ENCODE results near the gene RHOD. TPM values are rescaled to one million over a fixed set of nuclear protein-coding genes. Genes with fewer than 3 reads are reported as not detected.

RHOD gene
- total RNA-seq, 1 experiment from 2014 or later, result 190 TPM

DNA sequence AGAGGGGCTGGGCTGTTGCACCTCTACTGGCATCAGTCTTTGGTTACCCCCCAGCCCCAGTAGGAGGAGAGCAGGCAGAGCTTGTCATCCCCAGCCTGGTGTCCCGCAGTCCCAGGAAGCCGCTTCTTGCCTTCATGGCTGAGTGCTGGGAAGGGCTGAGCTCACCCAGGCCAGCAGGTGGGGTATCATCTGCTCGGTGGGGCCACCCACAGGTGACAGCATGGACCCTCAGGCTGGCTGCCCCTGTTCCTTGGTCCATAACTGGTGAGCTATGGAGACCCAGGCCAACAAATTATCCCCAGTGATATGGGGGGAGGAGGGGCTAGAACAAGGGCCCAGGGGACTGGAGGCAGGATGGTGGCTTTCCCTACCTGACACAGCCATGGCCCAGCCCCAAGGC is 6.5 kb upstream of the RHOD start:
- intact Hi-C loops (cut with micrococcal nuclease), result loop anchor here (10.0 kb wide), 1 partner anchor 195 kb away; the partner anchor contains the start of gene LRFN4
- TF ChIP-seq, protein P1, sequence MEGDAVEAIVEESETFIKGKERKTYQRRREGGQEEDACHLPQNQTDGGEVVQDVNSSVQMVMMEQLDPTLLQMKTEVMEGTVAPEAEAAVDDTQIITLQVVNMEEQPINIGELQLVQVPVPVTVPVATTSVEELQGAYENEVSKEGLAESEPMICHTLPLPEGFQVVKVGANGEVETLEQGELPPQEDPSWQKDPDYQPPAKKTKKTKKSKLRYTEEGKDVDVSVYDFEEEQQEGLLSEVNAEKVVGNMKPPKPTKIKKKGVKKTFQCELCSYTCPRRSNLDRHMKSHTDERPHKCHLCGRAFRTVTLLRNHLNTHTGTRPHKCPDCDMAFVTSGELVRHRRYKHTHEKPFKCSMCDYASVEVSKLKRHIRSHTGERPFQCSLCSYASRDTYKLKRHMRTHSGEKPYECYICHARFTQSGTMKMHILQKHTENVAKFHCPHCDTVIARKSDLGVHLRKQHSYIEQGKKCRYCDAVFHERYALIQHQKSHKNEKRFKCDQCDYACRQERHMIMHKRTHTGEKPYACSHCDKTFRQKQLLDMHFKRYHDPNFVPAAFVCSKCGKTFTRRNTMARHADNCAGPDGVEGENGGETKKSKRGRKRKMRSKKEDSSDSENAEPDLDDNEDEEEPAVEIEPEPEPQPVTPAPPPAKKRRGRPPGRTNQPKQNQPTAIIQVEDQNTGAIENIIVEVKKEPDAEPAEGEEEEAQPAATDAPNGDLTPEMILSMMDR (IDR thresholded peaks at IDR 0.05; ENCODE audit: unreplicated experiment), result no peak
- BruUV-seq (replicated peaks), result no TSS peak
- ChIA-PET POLR2A (interaction anchor here (0.7 kb wide), 1 partner anchor 154 kb away, joined by 3 read pairs; no protein-coding TSS in a partner anchor), CTCF (no interaction called here)
- Mint-ChIP-seq H3K4me3 (ENCODE audit: unreplicated experiment) (no peak overlapping the region), H3K9me3 (ENCODE audit: unreplicated experiment) (no peaks in the 10 kb centered on the region), H3K27ac (ENCODE audit: low read depth, unreplicated experiment) (no peak overlapping the region), H3K36me3 (ENCODE audit: insufficient read depth, unreplicated experiment) (no peaks in the 10 kb centered on the region), H3K27me3 (ENCODE audit: insufficient read depth, unreplicated experiment) (no peaks in the 10 kb centered on the region), H3K4me1 (ENCODE audit: insufficient read depth, unreplicated experiment) (peaks cover 14% of the 10 kb centered on the region)
- DNase-seq (ENCODE audit: unreplicated experiment), result no peak

DNA sequence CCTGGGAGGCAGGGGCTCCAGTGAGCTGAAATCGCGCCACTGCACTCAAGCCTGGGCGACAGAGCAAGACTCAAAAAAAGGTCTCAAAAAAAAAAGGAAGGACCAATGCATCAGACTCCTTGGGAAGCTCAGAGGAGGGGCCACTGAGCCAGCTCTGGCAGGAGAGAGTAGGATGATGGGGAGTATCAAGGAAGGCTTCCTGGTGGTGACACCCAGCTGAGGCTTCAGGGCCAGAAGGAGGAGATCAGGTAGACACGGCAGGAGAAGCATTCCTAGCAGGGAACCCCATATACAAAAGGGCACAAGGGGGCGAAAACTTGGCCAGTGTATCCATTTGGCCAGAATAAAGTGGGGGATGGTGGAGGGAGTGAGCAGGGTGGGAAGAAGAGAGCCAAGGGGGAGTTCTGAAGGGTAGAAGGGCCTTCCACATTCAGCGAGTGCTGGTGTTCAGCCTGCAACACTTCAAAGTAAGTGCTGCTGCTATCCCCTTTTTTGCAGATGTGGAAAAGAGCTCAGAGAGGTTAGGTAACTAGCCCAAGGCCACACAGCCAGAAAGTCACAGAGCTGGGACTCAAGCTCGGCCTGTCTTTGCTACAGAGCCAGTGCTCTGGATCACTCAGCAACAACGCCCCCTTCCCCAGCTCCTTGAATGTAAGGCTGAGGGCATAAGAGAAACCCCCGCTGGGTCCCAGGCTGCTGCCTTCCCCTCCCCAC is 5.3 kb upstream of the RHOD start:
- no peak for DNase-seq (ENCODE audit: unreplicated experiment)
- intact Hi-C loops (cut with micrococcal nuclease), result loop anchor here (10.0 kb wide), 1 partner anchor 197 kb away; the partner anchor contains the start of gene LRFN4
- CTCF ChIA-PET, result interaction anchor here (0.7 to 3.4 kb wide), 6 partner anchors 11 to 212 kb away, joined by 3 to 14 read pairs (median 3); no protein-coding TSS in a partner anchor
- Mint-ChIP-seq H3K9me3 (ENCODE audit: unreplicated experiment) (no peaks in the 10 kb centered on the region), H3K27me3 (ENCODE audit: insufficient read depth, unreplicated experiment) (no peaks in the 10 kb centered on the region), H3K4me1 (ENCODE audit: insufficient read depth, unreplicated experiment) (peaks cover 20% of the 10 kb centered on the region), H3K4me3 (ENCODE audit: unreplicated experiment) (no peak overlapping the region), H3K36me3 (ENCODE audit: insufficient read depth, unreplicated experiment) (no peaks in the 10 kb centered on the region), H3K27ac (ENCODE audit: low read depth, unreplicated experiment) (no peak overlapping the region)
- no TSS peak for BruUV-seq (replicated peaks)
- TF ChIP-seq, protein P1 (IDR thresholded peaks at IDR 0.05; ENCODE audit: unreplicated experiment), result no peak
- POLR2A ChIA-PET, result interaction anchor here (0.6 kb wide), 1 partner anchor 71 kb away, joined by 3 read pairs; no protein-coding TSS in a partner anchor

DNA sequence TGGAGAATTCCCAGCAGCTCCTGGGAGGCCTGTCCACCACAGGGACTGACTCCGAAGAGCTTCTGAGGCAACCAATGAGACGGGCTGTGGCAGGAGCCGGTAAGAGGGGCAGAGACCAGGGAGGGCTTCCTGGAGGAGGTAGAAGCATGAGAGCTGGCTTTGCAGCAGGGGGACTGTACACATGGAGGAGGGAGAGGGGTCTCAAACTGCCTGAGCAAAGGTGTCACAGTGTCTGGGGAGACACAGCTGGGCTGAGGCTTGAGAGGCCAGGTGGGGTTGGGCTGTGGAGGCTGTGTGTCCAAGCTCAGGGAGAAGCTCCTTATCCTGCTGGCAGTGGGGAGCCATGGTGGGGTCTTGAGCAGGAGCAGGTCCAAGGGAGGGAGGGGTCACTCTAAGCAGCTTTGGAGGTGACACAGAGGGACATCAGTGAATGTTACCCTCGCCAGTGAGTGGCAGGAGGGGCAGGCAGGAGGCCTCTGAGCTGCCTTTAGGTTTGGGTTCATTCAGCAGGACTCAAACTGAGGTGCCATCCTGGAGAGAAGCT is 4.6 kb upstream of the RHOD start:
- no peak overlapping the region for H3K4me3 Mint-ChIP-seq (ENCODE audit: unreplicated experiment)
- no peak for DNase-seq (ENCODE audit: unreplicated experiment)
- CTCF ChIA-PET, result interaction anchor here (0.7 to 3.4 kb wide), 8 partner anchors 10 to 211 kb away, joined by 3 to 14 read pairs (median 4); no protein-coding TSS in a partner anchor
- peaks cover 20% of the 10 kb centered on the region for H3K4me1 Mint-ChIP-seq (ENCODE audit: insufficient read depth, unreplicated experiment)
- TF ChIP-seq, protein P1 (IDR thresholded peaks at IDR 0.05; ENCODE audit: unreplicated experiment), result no peak
- H3K27me3 Mint-ChIP-seq (ENCODE audit: insufficient read depth, unreplicated experiment), result no peaks in the 10 kb centered on the region
- intact Hi-C loops (cut with micrococcal nuclease), result loop anchor here (2.0 to 10.0 kb wide), 2 partner anchors 197 to 331 kb away; partner anchors contain the start of gene LRFN4
- no peaks in the 10 kb centered on the region for H3K9me3 Mint-ChIP-seq (ENCODE audit: unreplicated experiment)
- POLR2A ChIA-PET, result no interaction called here
- no peak overlapping the region for H3K27ac Mint-ChIP-seq (ENCODE audit: low read depth, unreplicated experiment)
- no TSS peak for BruUV-seq (replicated peaks)
- H3K36me3 Mint-ChIP-seq (ENCODE audit: insufficient read depth, unreplicated experiment), result no peaks in the 10 kb centered on the region

DNA sequence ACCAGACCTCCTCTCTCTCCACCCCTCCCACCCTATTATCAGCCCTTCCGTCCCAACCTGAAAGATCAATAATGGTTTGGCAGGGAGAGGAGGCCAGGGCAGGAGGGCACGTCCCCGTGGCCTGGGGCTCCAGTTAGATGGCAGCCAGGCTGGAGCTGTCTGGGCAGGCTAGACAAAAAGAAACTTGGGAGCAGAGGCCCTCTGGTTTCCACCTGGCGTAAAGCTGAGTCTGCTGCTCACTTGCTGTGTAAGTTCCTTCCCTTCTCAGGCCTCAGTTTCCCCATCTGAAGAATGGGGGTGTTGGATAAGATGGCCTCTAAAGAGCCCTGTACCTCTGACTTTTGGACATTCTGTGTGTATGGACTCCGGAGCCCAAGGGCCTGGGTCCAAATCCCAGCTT is 3.8 kb upstream of the RHOD start:
- CTCF ChIA-PET, result interaction anchor here (0.5 to 4.2 kb wide), 18 partner anchors 9 to 328 kb away, joined by 3 to 30 read pairs (median 4); no protein-coding TSS in a partner anchor
- POLR2A ChIA-PET, result interaction anchor here (0.9 to 6.7 kb wide), 4 partner anchors 10 to 209 kb away, joined by 3 to 52 read pairs (median 5); partner anchors contain the start of gene KDM2A
- intact Hi-C loops (cut with micrococcal nuclease), result loop anchor here (2.0 to 10.0 kb wide), 2 partner anchors 198 to 330 kb away; partner anchors contain the start of gene LRFN4

More for the DNA sequence above, 3.8 kb upstream of the RHOD start:
- H3K4me1 Mint-ChIP-seq (ENCODE audit: insufficient read depth, unreplicated experiment), result peaks cover 20% of the 10 kb centered on the region
- TF ChIP-seq, protein P1 (IDR thresholded peaks at IDR 0.05; ENCODE audit: unreplicated experiment), result no peak
- DNase-seq (ENCODE audit: unreplicated experiment), result no peak
- H3K4me3 Mint-ChIP-seq (ENCODE audit: unreplicated experiment), result no peak overlapping the region
- BruUV-seq (replicated peaks), result no TSS peak
- H3K27me3 Mint-ChIP-seq (ENCODE audit: insufficient read depth, unreplicated experiment), result no peaks in the 10 kb centered on the region
- H3K9me3 Mint-ChIP-seq (ENCODE audit: unreplicated experiment), result no peaks in the 10 kb centered on the region
- H3K36me3 Mint-ChIP-seq (ENCODE audit: insufficient read depth, unreplicated experiment), result no peaks in the 10 kb centered on the region
- H3K27ac Mint-ChIP-seq (ENCODE audit: low read depth, unreplicated experiment), result no peak overlapping the region
